Prostate gland (tissue), 2 donors: ENCODE results near the gene TMCC1.
"Not testable (repeated sequence)": the region's sequence is repeated elsewhere in the genome, so short reads cannot be mapped to it uniquely, and the experiment has no call there.

Source experiments
- POLR2A ChIP-seq: fragments of 450-650 bp; IDR thresholded peaks from one replicate; pipeline ENCODE4 v1.6.1; 2016; ENCODE audit warnings: antibody characterized with exemption, mild to moderate bottlenecking
- POLR2AphosphoS5 ChIP-seq: sonication (generic); formaldehyde crosslinking; IDR thresholded peaks from one replicate; pipeline ENCODE4 v1.6.1; 2017; ENCODE audit warnings: antibody characterized with exemption
- TF ChIP-seq, protein P1 (sequence below), 4 experiments: fragments of 200-600 bp in 2 of 4; fragments of 450-650 bp in 2 of 4; sonication (generic) in 2 of 4; IDR thresholded peaks; 1 replicate in 3 of 4; 2 replicates in 1 of 4; pipeline ENCODE4 v1.5.1; 2016 to 2019; ENCODE audit warnings: antibody characterized with exemption in 4 of 4, mild to moderate bottlenecking in 2 of 4, moderate library complexity in 2 of 4

DNA sequence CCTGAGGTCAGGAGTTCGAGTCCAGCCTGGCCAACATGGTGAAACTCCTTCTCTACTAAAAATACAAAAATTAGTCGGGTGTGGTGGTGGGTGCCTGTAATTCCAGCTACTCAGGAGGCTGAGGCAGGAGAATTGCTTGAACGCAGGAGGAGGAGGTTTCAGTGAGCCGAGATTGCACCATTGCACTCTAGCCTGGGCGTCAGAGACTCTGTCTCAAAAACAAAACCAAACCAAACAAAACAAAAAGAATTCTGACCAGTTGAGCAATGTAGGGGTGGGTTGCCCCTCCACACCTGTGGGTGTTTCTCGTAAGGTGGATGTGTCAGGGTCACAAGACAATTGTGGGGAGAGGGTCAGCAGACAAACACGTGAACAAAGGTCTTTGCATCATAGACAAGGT lies 252.5 kb downstream of the TMCC1 start:
- not testable (repeated sequence) for TF ChIP-seq POLR2A, POLR2AphosphoS5
- TF ChIP-seq, protein P1, sequence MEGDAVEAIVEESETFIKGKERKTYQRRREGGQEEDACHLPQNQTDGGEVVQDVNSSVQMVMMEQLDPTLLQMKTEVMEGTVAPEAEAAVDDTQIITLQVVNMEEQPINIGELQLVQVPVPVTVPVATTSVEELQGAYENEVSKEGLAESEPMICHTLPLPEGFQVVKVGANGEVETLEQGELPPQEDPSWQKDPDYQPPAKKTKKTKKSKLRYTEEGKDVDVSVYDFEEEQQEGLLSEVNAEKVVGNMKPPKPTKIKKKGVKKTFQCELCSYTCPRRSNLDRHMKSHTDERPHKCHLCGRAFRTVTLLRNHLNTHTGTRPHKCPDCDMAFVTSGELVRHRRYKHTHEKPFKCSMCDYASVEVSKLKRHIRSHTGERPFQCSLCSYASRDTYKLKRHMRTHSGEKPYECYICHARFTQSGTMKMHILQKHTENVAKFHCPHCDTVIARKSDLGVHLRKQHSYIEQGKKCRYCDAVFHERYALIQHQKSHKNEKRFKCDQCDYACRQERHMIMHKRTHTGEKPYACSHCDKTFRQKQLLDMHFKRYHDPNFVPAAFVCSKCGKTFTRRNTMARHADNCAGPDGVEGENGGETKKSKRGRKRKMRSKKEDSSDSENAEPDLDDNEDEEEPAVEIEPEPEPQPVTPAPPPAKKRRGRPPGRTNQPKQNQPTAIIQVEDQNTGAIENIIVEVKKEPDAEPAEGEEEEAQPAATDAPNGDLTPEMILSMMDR (IDR thresholded peaks at IDR 0.05): not testable (repeated sequence)
